ENCODE data around the gene DENND2A. TPM values are rescaled to one million over a fixed set of nuclear protein-coding genes. Genes with fewer than 3 reads are reported as not detected.
"Not testable (repeated sequence)": the region's sequence is repeated elsewhere in the genome, so short reads cannot be mapped to it uniquely, and the experiment has no call there.

DENND2A gene
- total RNA-seq, 2 donors from 2014 or later = not detected

DNA sequence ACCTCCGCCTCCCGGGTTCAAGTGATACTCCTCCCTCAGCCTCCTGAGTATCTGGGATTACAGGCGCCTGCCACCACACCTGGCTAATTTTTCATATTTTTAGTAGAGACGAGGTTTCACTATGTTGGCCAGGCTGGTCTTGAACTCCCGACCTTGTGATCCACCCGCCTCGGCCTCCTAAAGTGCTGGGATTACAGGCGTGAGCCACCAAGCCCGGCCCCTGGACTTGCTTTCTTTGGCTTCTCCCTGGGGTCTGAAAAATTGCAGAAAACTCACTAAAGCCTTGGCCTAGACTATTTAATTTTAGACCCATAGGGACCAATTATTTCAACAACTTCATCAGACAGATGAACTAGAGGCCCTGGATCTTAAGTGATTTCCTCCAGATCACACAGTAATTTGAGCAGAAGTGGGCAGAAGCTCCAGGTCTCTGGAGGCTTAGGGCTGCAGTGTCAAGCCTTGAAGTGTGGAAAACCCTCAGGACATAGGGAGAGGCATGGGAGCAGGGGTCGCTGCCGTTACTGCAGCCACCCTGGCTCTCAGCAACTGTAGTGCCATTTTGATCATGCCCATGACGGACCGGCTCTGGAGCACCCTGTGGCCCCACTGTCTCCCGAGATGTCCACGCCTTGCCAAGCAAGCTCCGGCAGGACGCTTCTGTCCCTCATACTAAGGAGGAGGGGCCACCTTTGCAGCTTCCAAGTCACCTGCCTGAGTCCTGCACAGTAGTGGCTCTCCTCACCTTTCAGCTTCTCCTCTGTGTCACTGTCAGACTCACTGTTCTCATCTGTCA, 72.4 kb downstream of the DENND2A start:
- ATAC-seq (replicated peaks in 1 of 2) = no peak
- peaks cover 2% of the 10 kb centered on the region for H3K4me1 Mint-ChIP-seq (ENCODE audit: low read depth)
- H3K27me3 Mint-ChIP-seq (ENCODE audit: low read depth) = peaks cover 3% of the 10 kb centered on the region
- no peak for DNase-seq
- H3K27ac Mint-ChIP-seq = no peak overlapping the region
- H3K9me3 Mint-ChIP-seq = no peaks in the 10 kb centered on the region
- H3K36me3 Mint-ChIP-seq (ENCODE audit: insufficient read depth in 2 of 2) = no peaks in the 10 kb centered on the region
- no peak overlapping the region for H3K4me3 Mint-ChIP-seq

GRCh38 chr7:140566186-140566585, 74.4 kb downstream of the DENND2A start:
- H3K4me3 Mint-ChIP-seq; H3K4me1 Mint-ChIP-seq (ENCODE audit: low read depth); H3K9me3 Mint-ChIP-seq; H3K27me3 Mint-ChIP-seq (ENCODE audit: low read depth); DNase-seq; ATAC-seq (replicated peaks in 1 of 2); H3K27ac Mint-ChIP-seq; H3K36me3 Mint-ChIP-seq (ENCODE audit: insufficient read depth in 2 of 2): not testable (repeated sequence)

- H3K9me3 Mint-ChIP-seq; H3K4me3 Mint-ChIP-seq; ATAC-seq (replicated peaks in 1 of 2); H3K27me3 Mint-ChIP-seq (ENCODE audit: low read depth); H3K4me1 Mint-ChIP-seq (ENCODE audit: low read depth); H3K27ac Mint-ChIP-seq; H3K36me3 Mint-ChIP-seq (ENCODE audit: insufficient read depth in 2 of 2); DNase-seq: not testable (repeated sequence)
Measured at GRCh38 chr7:140565761-140566160, 74.9 kb downstream of the DENND2A start.

- no peaks in the 10 kb centered on the region for H3K27me3 Mint-ChIP-seq (ENCODE audit: low read depth)
- no peak overlapping the region for H3K4me3 Mint-ChIP-seq
- no peaks in the 10 kb centered on the region for H3K9me3 Mint-ChIP-seq
- no peaks in the 10 kb centered on the region for H3K36me3 Mint-ChIP-seq (ENCODE audit: insufficient read depth in 2 of 2)
- DNase-seq (no peak), ATAC-seq (replicated peaks in 1 of 2) (no peak)
- H3K27ac Mint-ChIP-seq = no peak overlapping the region
- H3K4me1 Mint-ChIP-seq (ENCODE audit: low read depth) = no peaks in the 10 kb centered on the region
Measured at GRCh38 chr7:140564643-140565042, 76.0 kb downstream of the DENND2A start.

DNA sequence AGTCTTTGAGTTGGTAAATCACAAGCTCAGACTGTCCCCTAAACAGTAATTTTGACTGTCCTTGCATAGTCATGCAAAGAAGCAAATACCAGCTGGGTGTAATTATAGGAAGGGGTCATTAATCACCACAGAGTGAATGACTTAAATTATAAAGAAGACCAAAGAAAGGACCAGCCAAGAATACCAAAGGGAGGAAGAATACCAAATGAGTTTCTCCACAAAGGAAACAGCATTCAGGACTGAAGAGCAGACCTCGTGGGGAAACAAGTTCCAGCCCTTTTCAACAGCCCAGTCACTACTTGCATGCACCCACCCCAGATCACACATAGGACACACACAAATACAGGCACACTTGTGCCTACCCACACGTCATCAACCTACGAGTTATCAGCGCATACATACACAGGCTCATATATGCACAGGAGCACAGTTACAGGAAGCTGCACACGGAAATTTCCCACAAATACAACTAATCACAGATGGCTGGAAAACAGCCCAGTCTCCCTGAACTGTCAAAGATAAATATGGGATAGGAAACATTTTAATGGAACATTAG, 77.6 kb downstream of the DENND2A start:
- no peaks in the 10 kb centered on the region for H3K36me3 Mint-ChIP-seq (ENCODE audit: insufficient read depth in 2 of 2)
- no peak overlapping the region for H3K27ac Mint-ChIP-seq
- DNase-seq (no peak), ATAC-seq (replicated peaks in 1 of 2) (no peak)
- no peaks in the 10 kb centered on the region for H3K4me1 Mint-ChIP-seq (ENCODE audit: low read depth)
- H3K9me3 Mint-ChIP-seq = no peaks in the 10 kb centered on the region
- H3K4me3 Mint-ChIP-seq = no peak overlapping the region
- H3K27me3 Mint-ChIP-seq (ENCODE audit: low read depth) = no peaks in the 10 kb centered on the region

DNA sequence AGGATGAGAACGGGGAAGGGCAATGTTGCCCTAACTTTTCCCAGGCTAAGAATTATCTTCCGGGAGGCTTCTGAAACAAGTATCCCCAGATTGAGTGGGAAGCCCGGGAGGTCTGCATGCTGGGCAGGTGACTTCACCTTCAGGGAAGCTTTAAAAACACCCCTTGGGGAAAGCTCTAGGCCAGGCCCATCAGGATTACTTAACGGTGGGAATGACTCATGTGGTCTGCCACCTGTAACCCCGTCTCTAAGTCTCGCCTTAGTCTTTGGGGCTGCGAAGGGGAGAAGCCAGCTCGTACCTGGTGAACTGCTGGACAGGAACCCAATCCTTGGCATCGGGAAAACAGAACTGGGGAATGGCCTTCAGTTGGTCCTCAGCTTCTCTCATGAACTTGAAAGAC, 81.2 kb downstream of the DENND2A start:
- Mint-ChIP-seq H3K4me3 (no peak overlapping the region), H3K4me1 (ENCODE audit: low read depth) (no peaks in the 10 kb centered on the region), H3K9me3 (no peaks in the 10 kb centered on the region), H3K27ac (no peak overlapping the region), H3K36me3 (ENCODE audit: insufficient read depth in 2 of 2) (no peaks in the 10 kb centered on the region), H3K27me3 (ENCODE audit: low read depth) (no peaks in the 10 kb centered on the region)
- no peak for DNase-seq
- ATAC-seq (replicated peaks in 1 of 2) = no peak

DNA sequence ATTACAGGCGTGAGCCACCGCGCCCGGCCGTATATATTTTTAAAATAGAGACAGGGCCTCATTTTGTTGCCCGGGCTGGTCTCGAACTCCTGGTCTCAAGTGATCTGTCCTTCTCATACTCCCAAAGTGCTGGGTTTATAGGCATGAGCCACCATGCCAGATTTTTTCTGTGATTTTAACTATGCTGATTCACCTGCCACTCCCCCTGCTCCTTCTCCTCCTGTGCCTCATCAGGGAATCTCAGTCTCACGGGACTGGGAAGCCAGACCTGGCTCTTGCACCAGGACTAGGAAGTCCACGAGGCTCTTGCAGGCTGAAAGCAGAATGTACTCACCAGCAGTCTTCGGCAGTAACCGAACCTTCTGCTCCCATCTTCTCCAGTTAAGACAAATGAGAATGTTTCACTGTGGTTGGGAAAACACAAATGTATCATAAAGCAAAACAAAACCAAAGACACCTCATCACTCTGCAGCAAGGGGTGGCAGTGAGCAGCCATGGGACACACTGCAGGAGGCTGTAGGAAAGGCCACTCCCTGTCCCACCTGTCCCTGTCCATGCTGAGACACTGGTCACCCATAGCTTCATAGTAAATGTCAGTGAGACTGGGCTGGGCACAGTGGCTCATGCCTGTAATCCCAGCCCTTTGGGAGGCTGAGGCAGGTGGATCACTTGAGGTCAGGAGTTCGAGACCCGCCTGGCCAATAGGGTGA, 82.6 kb downstream of the DENND2A start:
- no peaks in the 10 kb centered on the region for H3K9me3 Mint-ChIP-seq
- no peaks in the 10 kb centered on the region for H3K36me3 Mint-ChIP-seq (ENCODE audit: insufficient read depth in 2 of 2)
- H3K27ac Mint-ChIP-seq = no peak overlapping the region
- no peak for ATAC-seq (replicated peaks in 1 of 2)
- H3K4me1 Mint-ChIP-seq (ENCODE audit: low read depth) = no peaks in the 10 kb centered on the region
- H3K4me3 Mint-ChIP-seq = no peak overlapping the region
- H3K27me3 Mint-ChIP-seq (ENCODE audit: low read depth) = no peaks in the 10 kb centered on the region
- DNase-seq = no peak

DNA sequence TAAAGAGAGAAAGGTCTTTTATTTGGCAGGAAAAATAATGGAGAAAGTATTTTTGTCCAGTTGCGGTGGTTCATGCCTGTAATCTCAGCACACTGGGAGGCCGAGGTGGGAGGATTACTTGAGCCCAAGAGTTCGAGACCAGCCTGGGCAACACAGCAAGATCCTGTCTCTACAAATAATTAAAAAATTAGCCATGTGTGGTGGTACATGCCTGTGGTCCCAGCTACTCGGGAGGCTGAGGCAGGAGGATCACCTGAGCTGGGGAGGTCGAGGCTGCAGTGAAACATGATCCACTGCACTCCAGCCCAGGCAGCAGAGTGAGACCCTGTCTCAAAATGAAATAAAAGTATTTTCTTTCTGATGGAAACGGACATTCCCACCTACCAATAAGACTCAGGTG, 83.5 kb downstream of the DENND2A start:
- DNase-seq = no peak
- no peaks in the 10 kb centered on the region for H3K9me3 Mint-ChIP-seq

DNA sequence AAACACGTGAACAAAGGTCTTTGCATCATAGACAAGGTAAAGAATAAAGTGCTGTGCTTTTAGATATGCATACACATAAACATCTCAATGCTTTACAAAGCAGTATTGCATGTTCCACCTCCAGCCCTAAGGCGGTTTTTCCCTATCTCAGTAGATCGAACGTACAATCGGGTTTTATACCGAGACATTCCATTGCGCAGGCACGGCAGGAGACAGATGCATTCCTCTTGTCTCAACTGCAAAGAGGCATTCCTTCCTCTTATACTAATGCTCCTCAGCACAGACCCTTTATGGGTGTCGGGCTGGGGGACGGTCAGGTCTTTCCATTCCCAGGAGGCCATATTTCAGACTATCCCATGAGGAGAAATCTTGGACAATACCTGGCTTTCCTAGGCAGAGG, 87.4 kb downstream of the DENND2A start:
- H3K36me3 Mint-ChIP-seq (ENCODE audit: insufficient read depth in 2 of 2) = not testable (repeated sequence)

More for the DNA sequence above, 83.5 kb downstream of the DENND2A start:
- Mint-ChIP-seq H3K4me3 (no peak overlapping the region), H3K36me3 (ENCODE audit: insufficient read depth in 2 of 2) (no peaks in the 10 kb centered on the region), H3K27me3 (ENCODE audit: low read depth) (no peaks in the 10 kb centered on the region), H3K4me1 (ENCODE audit: low read depth) (no peaks in the 10 kb centered on the region), H3K27ac (no peak overlapping the region)
- no peak for ATAC-seq (replicated peaks in 1 of 2)

DNA sequence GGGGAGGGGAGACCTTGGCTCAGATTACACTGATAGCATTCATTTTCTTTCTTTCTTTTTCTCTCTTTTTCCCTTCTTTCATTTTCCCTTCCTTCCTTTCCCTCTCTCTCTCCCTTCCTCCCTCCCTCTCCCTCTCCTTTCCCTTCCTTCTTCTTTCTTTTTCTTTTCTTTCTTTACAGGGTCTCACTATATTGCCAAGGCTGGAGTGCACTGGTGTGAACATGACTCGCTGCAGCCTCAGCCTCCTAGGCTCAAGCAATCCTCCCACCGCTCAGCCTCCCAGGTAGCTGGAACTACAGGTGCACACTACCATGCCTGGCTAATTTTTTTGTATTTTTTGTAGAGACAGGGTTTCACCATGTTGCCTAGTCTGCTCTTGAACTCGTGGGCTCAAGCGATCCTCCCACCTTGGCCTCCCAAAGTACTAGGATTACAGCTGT, 88.4 kb downstream of the DENND2A start:
- no peak overlapping the region for H3K4me3 Mint-ChIP-seq
- no peaks in the 10 kb centered on the region for H3K36me3 Mint-ChIP-seq (ENCODE audit: insufficient read depth in 2 of 2)
- no peak for DNase-seq
- no peak for ATAC-seq (replicated peaks in 1 of 2)
- H3K9me3 Mint-ChIP-seq = no peaks in the 10 kb centered on the region
- no peak overlapping the region for H3K27ac Mint-ChIP-seq
- H3K4me1 Mint-ChIP-seq (ENCODE audit: low read depth) = no peaks in the 10 kb centered on the region
- H3K27me3 Mint-ChIP-seq (ENCODE audit: low read depth) = no peaks in the 10 kb centered on the region

More for the DNA sequence above, 87.4 kb downstream of the DENND2A start:
- H3K4me3 Mint-ChIP-seq; DNase-seq; H3K9me3 Mint-ChIP-seq; ATAC-seq (replicated peaks in 1 of 2); H3K27ac Mint-ChIP-seq; H3K27me3 Mint-ChIP-seq (ENCODE audit: low read depth); H3K4me1 Mint-ChIP-seq (ENCODE audit: low read depth): not testable (repeated sequence)

DNA sequence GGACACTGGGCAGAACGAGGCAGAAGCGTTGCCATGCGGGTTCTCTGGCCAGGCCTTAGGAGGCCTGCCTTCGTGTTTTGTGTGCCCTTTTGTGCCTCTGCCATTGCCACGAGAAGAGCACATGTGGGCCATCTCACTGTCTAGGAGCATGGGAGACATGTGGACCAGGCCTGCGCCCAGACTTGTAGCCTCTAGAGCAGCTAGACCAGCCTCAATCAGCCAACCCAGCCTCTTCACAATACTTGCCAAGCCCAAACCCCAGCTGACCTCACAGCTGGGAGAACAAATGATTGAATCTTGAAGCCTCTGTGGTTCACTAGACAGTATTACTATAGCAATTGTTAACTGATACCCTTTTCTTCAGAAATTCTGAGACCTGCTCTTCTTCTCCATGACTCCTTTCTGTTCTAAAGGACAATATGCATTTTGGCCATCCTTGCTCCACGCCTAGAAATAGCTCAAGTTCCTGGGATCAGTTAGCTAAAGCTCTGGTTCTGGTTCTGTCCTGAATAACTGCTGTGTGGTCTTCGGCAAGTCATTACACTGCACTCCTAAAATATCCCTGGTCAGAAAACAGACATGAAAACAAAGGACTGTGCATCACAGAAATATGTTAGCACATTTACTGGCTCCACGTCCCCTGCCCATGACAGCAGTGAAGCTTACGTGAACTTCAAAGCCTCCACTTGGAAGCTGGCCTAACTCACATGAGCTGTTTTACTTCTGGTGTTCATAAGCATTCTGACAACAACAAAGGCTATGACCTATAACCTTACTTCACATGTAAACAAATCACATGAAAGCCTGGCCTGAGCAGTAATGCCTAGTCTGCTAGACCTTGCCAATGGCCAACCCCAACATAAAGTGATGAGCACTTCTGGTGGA, 89.0 kb downstream of the DENND2A start:
- no peak overlapping the region for H3K27ac Mint-ChIP-seq
- no peaks in the 10 kb centered on the region for H3K4me1 Mint-ChIP-seq (ENCODE audit: low read depth)
- DNase-seq (no peak), ATAC-seq (replicated peaks in 1 of 2) (no peak)
- H3K4me3 Mint-ChIP-seq = no peak overlapping the region
- no peaks in the 10 kb centered on the region for H3K36me3 Mint-ChIP-seq (ENCODE audit: insufficient read depth in 2 of 2)
- H3K9me3 Mint-ChIP-seq = no peaks in the 10 kb centered on the region
- no peaks in the 10 kb centered on the region for H3K27me3 Mint-ChIP-seq (ENCODE audit: low read depth)

GRCh38 chr7:140546947-140547346, 93.7 kb downstream of the DENND2A start:
- H3K27ac Mint-ChIP-seq = no peak overlapping the region
- peaks cover 3% of the 10 kb centered on the region for H3K4me1 Mint-ChIP-seq (ENCODE audit: low read depth)
- DNase-seq (no peak), ATAC-seq (replicated peaks in 1 of 2) (no peak)
- no peaks in the 10 kb centered on the region for H3K9me3 Mint-ChIP-seq
- H3K36me3 Mint-ChIP-seq (ENCODE audit: insufficient read depth in 2 of 2) = no peaks in the 10 kb centered on the region
- peaks cover 9% of the 10 kb centered on the region for H3K27me3 Mint-ChIP-seq (ENCODE audit: low read depth)
- H3K4me3 Mint-ChIP-seq = no peak overlapping the region

DNA sequence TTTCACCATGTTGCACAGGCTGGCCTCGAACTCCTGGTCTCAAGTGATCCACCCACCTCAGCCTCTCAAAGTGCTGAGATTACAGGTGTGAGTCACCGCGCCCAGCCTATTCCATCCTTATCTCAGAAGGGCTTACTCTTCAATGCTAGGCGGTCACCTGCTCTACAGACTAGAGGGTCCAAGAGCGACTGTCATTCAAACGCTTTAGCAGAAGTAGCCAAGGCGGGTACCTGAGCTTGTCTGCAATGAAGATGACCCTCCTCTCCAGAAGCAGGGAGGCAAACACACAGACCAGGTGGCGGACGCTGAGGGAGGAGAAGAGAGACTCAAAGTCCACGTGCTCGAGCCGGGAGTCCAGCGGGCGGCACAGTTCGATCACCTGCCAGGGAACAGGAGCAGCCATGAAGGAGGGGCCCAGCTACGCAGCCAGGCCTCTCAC, 96.2 kb downstream of the DENND2A start:
- peaks cover 14% of the 10 kb centered on the region for H3K27me3 Mint-ChIP-seq (ENCODE audit: low read depth)
- H3K4me3 Mint-ChIP-seq = no peak overlapping the region
- H3K4me1 Mint-ChIP-seq (ENCODE audit: low read depth) = peaks cover 9% of the 10 kb centered on the region
- no peaks in the 10 kb centered on the region for H3K36me3 Mint-ChIP-seq (ENCODE audit: insufficient read depth in 2 of 2)
- H3K27ac Mint-ChIP-seq = no peak overlapping the region
- ATAC-seq (replicated peaks in 1 of 2) (no peak), DNase-seq (no peak)
- H3K9me3 Mint-ChIP-seq = no peaks in the 10 kb centered on the region

Measured in activated T-cell treated with anti-CD3 and anti-CD28 coated beads, Interleukin-2, amount 50 U/mL, for 72 hours (primary cell).